HG03108 (cell line): ENCODE measurements around the gene FAM222A.

ENCODE experiments used
- ATAC-seq: cut with Tn5 transposase; IDR thresholded peaks from one replicate; pipeline ENCODE4 v1.9.1; 2021; ENCODE audit warnings: moderate library complexity; ENCODE audit not compliant: unreplicated experiment

FAM222A gene

DNA sequence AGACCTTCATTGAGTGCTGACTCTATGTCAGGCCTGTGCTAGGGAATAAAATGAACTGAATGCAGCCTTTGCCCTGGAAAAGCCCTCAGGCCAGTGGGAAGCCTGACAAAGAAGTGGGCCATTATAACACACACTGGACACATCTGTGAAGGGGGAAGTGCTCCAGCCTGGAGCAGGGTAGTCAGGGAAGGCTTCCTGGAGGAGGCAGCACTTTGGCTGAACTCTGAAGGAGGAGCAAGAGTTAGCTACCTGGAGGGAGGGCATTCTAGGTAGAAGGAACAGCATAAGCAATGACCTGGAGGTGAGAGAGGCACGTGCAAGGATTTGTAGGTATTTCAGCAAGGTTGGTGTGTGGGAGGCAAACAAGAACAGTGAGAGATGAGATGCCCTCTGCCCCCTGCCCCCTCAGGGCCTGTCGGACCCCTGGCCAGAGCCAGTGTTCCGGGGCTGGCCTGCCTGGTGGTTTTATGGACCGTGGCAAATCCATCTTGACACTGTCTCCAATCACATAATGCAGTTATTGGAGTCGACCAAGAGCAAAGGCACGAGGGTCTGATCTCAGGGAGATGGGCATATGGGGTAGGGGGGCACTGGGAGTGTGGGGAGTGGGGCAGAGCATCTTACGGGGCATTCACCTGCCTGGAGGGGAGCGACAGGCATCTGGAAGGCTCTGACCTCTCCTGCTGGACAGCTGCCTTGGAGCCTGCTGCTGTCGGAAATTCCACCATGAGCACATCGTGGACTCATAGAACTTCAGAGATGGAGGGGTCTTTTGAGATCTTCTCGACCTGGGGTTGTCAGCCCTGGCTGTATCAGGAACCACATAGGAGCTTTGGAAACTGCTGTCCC is 2.7 kb upstream of the FAM222A start:
- ATAC-seq, result no peak

- no peak for ATAC-seq
Measured at GRCh38 chr12:109711596-109712461, 1.8 kb upstream of the FAM222A start.

GRCh38 chr12:109714141-109714912 is 702 bp downstream of the FAM222A start:
- no peak for ATAC-seq

DNA sequence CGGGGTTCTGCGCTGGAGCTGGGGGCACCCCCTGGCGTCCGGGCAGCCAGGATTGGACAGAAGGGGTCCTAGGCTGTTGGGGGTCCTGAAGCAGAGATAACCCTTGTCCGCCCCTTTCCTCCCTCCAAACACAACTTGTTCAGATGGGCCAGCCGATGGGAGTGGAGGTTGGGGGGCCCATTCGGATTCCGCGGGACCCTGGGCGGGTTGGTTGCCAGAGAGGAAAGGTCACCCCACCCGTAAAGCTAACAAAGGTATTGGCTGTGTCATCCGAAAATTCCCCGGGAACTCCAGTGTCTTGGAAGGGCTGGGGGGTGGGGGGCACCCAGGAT is 1.3 kb downstream of the FAM222A start:
- no peak for ATAC-seq

DNA sequence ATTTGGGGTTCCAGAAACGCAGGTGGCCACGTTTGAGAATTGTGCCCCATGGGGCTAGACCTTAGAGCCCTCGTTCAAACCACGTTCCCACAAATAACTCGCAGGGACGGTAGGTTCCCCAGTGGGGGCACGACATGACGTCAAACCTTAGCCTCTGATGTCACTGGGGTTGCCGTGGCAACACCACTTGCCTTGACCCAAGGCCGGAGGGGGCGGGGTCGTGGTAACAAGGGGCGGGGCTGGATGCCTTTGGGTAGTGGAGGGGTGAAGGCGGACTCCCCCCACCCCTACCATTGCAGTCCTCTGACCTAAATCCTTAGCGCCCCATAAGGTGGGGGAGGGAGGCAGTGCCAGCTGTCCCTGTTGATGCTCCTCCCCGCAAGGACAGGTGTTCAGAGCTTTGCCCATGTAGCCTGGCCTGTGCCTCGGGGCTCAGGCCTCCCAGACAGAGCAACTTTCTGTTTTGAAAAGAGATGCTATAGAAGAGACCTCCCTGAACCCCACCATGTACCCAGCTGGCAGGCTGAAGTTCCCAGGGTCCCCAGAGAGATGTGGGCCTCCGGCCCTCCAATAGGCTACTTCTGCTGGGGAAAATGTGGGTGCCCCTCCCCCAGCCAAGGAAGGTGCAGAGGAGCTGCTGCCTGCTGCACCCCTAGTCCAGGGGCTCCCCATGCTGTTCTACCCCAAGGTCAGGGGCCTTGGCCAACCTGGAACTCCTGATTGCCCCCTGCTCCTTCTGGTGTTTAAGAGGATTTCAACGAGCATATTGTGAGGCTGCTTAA is 1.9 kb downstream of the FAM222A start:
- no peak for ATAC-seq

DNA sequence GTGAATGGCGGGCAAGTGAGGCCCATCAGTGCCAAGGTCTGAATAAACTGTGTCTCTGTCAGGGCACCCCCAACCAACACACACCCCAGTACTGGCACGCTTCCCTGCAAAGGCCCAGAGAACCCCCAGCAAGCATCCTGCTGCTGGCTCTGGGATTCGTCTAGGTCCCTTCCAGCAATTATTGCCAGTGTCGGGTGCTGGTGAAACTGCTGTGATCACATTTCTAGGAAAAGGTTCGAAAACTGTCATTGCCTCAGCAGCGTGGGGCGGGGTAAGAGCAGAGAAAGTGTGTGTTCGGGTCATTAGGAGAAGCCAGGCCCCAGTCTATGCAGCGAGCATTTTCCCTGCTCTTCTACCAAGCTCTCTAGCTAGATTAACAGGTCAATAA is 2.5 kb downstream of the FAM222A start:
- ATAC-seq, result no peak

DNA sequence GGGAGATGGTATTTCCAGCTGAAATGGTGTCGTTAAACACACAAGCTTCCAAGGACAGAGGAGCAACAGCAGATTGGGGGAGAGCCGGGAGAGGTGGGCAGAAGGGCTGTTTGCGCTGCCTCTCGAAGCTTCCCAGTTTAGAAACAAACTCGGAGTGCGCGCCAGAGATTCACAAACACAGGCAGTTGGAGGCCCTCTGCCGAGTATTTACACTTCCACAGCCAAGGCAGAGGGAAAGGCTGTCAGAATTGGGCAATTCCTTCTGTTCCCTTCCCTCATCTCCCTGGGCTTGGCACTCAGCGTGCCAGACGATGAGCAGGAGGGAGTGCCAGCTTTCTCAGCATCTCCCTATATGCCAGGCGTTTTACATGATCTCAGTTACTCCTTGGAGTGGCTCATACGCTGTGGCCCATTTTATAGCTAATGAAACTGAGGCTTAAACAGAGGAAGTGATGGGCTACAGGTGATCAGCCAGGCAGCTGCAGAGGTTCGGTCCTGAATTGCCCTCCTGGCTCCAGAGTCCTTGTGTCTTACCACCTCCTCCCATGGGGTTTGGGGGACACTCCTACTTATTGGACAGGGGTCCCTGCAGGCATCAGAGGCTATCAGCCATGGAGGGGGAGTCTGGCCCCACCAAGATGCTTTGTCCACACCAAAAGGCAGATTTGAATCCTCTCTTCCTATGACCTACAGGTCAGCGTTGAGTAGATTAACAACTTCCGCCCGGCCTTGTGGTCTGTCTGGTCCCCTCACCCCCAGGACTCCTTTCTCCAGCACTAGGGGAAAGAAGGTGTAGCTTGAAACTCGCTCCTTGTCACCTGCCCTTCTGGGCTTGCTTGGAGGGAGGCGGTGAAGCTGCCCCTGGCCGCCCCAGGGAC is 3.1 kb downstream of the FAM222A start:
- no peak for ATAC-seq

- no peak for ATAC-seq
Measured at GRCh38 chr12:109717390-109718357, 4.0 kb downstream of the FAM222A start.

GRCh38 chr12:109718390-109718789 is 4.8 kb downstream of the FAM222A start:
- no peak for ATAC-seq

- no peak for ATAC-seq
Measured at GRCh38 chr12:109719123-109720022, 5.7 kb downstream of the FAM222A start.

DNA sequence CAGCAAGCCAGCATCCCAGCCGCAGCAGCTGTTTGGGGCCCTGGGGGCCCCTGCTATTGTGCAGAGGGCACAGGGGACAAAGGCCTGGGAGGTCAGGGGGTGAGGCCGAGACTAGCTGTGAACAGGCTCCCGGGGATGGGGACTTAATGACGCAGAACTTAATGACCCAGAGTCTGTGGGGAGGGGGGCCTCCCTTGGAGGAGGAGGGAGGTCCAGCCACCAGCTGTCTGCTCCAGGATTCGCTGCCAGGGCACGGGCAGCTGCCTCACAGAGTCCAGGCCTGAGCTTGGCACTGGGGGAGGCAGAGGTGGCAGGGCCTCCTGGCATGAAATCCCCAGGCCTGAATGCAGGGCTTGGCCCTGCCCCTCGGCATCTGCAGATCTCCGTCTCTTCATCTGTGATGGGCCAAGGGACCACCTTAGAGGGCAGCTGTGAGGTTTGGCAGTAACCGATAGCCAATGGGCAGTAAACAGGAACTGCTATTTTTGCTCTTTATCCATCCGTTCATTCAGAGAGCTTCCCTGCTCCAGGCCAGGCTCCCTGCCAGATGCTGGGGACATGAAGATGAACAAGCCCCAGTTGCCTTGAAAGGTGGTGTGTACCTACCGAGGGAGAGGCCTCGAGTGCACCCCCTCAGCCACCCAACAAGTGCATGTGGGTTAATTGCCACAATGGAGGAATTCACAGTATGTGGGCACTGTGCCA is 6.7 kb downstream of the FAM222A start:
- no peak for ATAC-seq

- ATAC-seq, result no peak
Measured at GRCh38 chr12:109720857-109721189, 7.2 kb downstream of the FAM222A start.

GRCh38 chr12:109721276-109721675 is 7.7 kb downstream of the FAM222A start:
- ATAC-seq, result no peak

- ATAC-seq, result no peak
Measured at GRCh38 chr12:109722022-109722720, 8.5 kb downstream of the FAM222A start.

DNA sequence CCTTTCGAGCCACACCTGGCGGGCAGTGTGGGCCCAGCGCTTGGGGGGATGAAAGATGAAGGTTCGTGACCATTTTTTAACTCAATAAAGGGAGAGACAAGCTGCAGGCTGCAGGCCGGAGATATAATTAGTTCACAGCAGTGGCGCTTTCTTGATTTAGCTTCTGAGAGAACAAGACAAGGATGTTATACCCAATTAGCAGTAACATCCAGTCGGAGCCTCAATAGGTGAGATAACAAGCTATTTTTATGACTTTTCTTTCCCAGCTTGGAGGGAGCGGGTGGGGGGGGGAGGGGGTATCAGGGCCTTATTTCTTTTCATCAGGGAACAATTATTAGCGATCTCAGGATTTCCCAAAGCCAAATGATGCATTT is 9.1 kb downstream of the FAM222A start:
- no peak for ATAC-seq

DNA sequence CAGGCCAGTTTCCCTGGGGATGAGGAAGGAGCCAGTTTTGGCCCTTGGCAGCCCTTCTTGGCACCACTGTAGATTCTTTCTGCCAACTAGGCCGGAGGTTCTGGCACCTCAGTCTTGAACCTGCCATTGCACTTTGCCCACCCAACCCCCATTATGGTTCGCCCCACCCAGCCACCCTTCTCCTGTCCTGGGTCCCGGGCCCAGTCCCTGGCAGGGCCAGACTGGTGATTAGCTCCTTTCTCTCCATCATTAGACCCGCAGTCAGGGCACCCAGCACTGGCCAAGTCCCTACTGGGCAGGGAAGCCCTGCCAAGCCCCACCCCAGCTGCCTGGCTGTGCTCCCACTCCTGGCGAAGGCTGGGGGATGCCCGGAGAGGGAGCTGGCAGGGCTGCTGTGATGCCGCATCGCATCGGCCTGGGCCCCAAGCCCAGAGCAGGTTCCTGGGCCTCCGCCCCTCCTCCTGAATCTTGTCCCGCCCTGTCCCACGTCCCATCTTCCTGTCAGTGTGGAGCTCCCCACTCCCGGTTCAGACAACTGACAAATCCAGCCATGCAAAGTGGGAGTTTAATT is 9.8 kb downstream of the FAM222A start:
- ATAC-seq, result no peak
